ENCODE results near the gene MYBPC1.
A peak's percentile ranks its signal among the peaks of the same experiment; 100 is the strongest.

The MYBPC1 gene

DNA sequence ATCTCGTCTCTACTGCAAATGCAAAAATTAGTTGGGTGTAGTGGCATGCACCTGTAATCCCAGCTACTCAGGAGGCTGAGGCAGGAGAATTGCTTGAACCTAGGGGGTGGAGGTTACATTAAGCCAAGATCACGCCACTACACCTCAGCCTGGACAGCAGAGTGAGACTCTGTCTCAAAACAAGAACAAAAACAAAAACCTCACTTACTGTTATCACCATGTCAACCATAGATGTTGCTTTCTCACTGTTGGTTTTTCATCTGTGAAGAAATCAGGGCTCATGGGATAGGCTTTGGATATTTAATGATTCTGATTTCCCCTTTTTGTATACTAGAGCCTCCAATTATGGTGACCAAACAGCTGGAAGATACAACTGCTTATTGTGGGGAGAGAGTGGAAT, 52.9 kb downstream of the MYBPC1 start:
- ChIA-PET CTCF (interaction anchor here (0.7 kb wide), 1 partner anchor 126 kb away, joined by 3 read pairs; no protein-coding TSS in a partner anchor), POLR2A (no interaction called here)
- no peaks in the 10 kb centered on the region for H3K9me3 ChIP-seq (ENCODE audit: control insufficient read depth, insufficient read depth, low read depth, low read length)
- no peaks in the 10 kb centered on the region for H3K36me3 ChIP-seq (ENCODE audit: control insufficient read depth in 2 of 2, insufficient read depth in 1 of 2, low read length in 2 of 2)
- no peak overlapping the region for H3K27ac ChIP-seq (ENCODE audit: extremely low read depth, low read depth, low read length)
- TF ChIP-seq ZNF354C (tag by site-specific recombination; IDR thresholded peaks at IDR 0.05; ENCODE audit: borderline replicate concordance, low read depth) (no peak), ZNF670 (tag by site-specific recombination; IDR thresholded peaks at IDR 0.05; ENCODE audit: low read depth) (no peak), MEIS1 (CRISPR knock-in tag; IDR thresholded peaks at IDR 0.05; ENCODE audit: borderline replicate concordance) (no peak), SP3 (tag by site-specific recombination; IDR thresholded peaks at IDR 0.05) (no peak), ZNF600 (tag by site-specific recombination; IDR thresholded peaks at IDR 0.05) (no peak)
- TF ChIP-seq, protein P1, sequence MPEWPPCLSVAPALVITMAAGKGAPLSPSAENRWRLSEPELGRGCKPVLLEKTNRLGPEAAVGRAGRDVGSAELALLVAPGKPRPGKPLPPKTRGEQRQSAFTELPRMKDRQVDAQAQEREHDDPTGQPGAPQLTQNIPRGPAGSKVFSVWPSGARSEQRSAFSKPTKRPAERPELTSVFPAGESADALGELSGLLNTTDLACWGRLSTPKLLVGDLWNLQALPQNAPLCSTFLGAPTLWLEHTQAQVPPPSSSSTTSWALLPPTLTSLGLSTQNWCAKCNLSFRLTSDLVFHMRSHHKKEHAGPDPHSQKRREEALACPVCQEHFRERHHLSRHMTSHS (tag by site-specific recombination; IDR thresholded peaks at IDR 0.05): no peak
- no peak overlapping the region for H3K4me3 ChIP-seq (ENCODE audit: low read depth, low read length)
- no peaks in the 10 kb centered on the region for H3K4me1 ChIP-seq (ENCODE audit: control insufficient read depth, insufficient read depth, low read length)

DNA sequence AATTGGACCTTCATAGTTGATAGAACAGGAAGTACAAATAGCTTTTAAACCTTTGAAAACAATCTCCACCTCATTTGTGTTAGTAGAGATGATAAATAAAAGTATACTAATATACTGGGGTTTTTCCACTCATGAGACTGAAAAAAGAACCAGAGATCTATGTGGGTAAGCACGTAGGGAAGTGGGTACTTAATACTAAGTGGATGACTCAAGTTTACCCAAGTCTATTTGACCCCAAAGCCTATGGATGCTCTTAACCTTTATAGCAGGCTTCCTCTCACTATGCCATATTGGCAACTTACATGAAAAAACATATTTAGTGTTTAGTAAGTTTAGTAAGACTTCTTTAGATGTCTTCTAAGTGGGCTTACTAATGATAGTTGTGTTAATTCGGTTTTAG, 53.4 kb downstream of the MYBPC1 start:
- TF ChIP-seq YY1 (tag by site-specific recombination; IDR thresholded peaks at IDR 0.05): no peak
- no peak for TF ChIP-seq FEZF1 (tag by site-specific recombination; IDR thresholded peaks at IDR 0.05)
- TF ChIP-seq ZNF660 (tag by site-specific recombination; IDR thresholded peaks at IDR 0.05): no peak
- Histone ChIP-seq H3K9me3 (ENCODE audit: control insufficient read depth, insufficient read depth, low read depth, low read length) (no peaks in the 10 kb centered on the region), H3K36me3 (ENCODE audit: control insufficient read depth in 2 of 2, insufficient read depth in 1 of 2, low read length in 2 of 2) (no peaks in the 10 kb centered on the region), H3K4me1 (ENCODE audit: control insufficient read depth, insufficient read depth, low read length) (no peaks in the 10 kb centered on the region), H3K27ac (ENCODE audit: extremely low read depth, low read depth, low read length) (no peak overlapping the region), H3K4me3 (ENCODE audit: low read depth, low read length) (no peak overlapping the region)
- POLR2A ChIA-PET: no interaction called here
- CTCF ChIA-PET: interaction anchor here (0.7 kb wide), 1 partner anchor 125 kb away, joined by 3 read pairs; no protein-coding TSS in a partner anchor

DNA sequence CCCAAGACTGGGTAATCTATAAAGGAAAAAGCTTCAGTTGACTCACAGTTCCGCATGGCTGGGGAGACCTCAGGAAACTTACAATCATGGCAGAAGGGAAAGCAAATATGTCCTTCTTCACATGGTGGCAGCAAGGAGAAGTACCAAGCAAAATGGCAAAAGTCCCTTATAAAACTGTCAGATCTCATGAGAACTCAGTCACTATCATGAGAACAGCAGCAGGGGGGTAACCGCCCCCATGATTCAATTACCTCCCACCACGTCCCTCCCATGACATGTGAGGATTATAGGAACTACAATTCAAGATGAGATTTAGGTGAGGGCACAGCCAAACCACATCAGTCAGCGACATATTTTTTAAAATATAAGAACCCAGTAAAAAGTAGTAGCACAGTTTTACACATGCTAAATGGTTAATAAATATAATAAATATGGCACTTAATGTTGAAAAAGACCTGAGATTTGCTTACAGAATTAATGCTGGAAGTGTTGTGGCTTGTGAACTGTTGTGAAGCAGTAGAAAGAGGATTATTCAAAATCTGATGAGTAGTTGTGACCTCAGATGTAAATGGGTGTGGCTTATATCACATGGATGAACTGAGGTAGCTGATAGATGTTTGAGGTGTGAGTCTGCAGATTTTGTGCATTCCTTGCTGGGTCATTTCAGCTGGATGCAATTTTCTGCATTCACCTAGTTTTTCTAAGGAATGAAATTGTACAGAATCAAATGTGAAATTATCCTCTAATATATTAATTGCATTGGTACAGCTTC, 55.8 kb downstream of the MYBPC1 start:
- Histone ChIP-seq H3K4me3 (ENCODE audit: low read depth, low read length) (no peak overlapping the region), H3K27ac (ENCODE audit: extremely low read depth, low read depth, low read length) (no peak overlapping the region), H3K9me3 (ENCODE audit: control insufficient read depth, insufficient read depth, low read depth, low read length) (no peaks in the 10 kb centered on the region), H3K36me3 (ENCODE audit: control insufficient read depth in 2 of 2, insufficient read depth in 1 of 2, low read length in 2 of 2) (no peaks in the 10 kb centered on the region), H3K4me1 (ENCODE audit: control insufficient read depth, insufficient read depth, low read length) (no peaks in the 10 kb centered on the region)
- ChIA-PET POLR2A (no interaction called here), CTCF (no interaction called here)
- TF ChIP-seq ZNF221 (tag by site-specific recombination; IDR thresholded peaks at IDR 0.05; ENCODE audit: borderline replicate concordance) (no peak), ZBTB1 (tag by site-specific recombination; IDR thresholded peaks at IDR 0.05) (no peak), ZFHX2 (tag by site-specific recombination; conservative IDR thresholded peaks at IDR 0.05) (peak; percentile 12; the same call in 1 of the 2 replicates), EGR2 (tag by site-specific recombination; IDR thresholded peaks at IDR 0.05; ENCODE audit: low read depth) (0 out of 2 replicates have a peak, but pooled peaks have one; percentile 38), ZNF548 (tag by site-specific recombination; IDR thresholded peaks at IDR 0.05) (no peak)

DNA sequence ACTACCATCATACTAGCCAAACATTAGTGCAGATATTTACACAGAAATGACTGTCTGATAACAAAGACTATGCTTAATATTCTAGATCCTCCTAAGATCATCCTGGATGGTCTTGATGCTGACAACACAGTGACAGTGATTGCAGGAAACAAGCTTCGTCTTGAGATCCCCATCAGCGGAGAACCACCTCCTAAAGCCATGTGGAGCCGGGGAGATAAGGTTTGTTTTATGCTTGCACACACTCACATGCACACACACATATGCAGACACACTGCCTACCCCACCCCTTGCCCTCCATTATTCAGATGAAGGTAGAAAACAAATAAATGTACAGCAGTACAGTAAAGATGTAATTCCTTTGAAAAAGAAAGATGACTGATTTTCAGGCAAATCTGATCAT, 58.3 kb downstream of the MYBPC1 start:
- Histone ChIP-seq H3K9me3 (ENCODE audit: control insufficient read depth, insufficient read depth, low read depth, low read length) (no peaks in the 10 kb centered on the region), H3K4me1 (ENCODE audit: control insufficient read depth, insufficient read depth, low read length) (no peaks in the 10 kb centered on the region), H3K36me3 (ENCODE audit: control insufficient read depth in 2 of 2, insufficient read depth in 1 of 2, low read length in 2 of 2) (no peaks in the 10 kb centered on the region), H3K4me3 (ENCODE audit: low read depth, low read length) (no peak overlapping the region), H3K27ac (ENCODE audit: extremely low read depth, low read depth, low read length) (no peak overlapping the region)
- CTCF ChIA-PET: no interaction called here
- POLR2A ChIA-PET: no interaction called here
- TF ChIP-seq SETDB1 (IDR thresholded peaks at IDR 0.05; ENCODE audit: insufficient read length, low read length): no peak
- TF ChIP-seq, protein P2, sequence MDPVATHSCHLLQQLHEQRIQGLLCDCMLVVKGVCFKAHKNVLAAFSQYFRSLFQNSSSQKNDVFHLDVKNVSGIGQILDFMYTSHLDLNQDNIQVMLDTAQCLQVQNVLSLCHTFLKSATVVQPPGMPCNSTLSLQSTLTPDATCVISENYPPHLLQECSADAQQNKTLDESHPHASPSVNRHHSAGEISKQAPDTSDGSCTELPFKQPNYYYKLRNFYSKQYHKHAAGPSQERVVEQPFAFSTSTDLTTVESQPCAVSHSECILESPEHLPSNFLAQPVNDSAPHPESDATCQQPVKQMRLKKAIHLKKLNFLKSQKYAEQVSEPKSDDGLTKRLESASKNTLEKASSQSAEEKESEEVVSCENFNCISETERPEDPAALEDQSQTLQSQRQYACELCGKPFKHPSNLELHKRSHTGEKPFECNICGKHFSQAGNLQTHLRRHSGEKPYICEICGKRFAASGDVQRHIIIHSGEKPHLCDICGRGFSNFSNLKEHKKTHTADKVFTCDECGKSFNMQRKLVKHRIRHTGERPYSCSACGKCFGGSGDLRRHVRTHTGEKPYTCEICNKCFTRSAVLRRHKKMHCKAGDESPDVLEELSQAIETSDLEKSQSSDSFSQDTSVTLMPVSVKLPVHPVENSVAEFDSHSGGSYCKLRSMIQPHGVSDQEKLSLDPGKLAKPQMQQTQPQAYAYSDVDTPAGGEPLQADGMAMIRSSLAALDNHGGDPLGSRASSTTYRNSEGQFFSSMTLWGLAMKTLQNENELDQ (tag by site-specific recombination; IDR thresholded peaks at IDR 0.05; ENCODE audit: low read depth): no peak
- TF ChIP-seq ZNF157 (tag by site-specific recombination; IDR thresholded peaks at IDR 0.05): no peak
- TF ChIP-seq ZNF670 (tag by site-specific recombination; IDR thresholded peaks at IDR 0.05; ENCODE audit: low read depth): no peak
- TF ChIP-seq ZBTB1 (tag by site-specific recombination; IDR thresholded peaks at IDR 0.05): no peak
- TF ChIP-seq ZNF677 (tag by site-specific recombination; IDR thresholded peaks at IDR 0.05): no peak
- no peak for TF ChIP-seq GLI2 (tag by site-specific recombination; IDR thresholded peaks at IDR 0.05; ENCODE audit: borderline replicate concordance, low read depth)
- TF ChIP-seq ZNF555 (tag by site-specific recombination; conservative IDR thresholded peaks at IDR 0.05): no peak
- no peak for TF ChIP-seq ZNF664 (tag by site-specific recombination; IDR thresholded peaks at IDR 0.05)
- no peak for TF ChIP-seq ZNF48 (tag by site-specific recombination; IDR thresholded peaks at IDR 0.05)
- TF ChIP-seq ZNF510 (tag by site-specific recombination; IDR thresholded peaks at IDR 0.05; ENCODE audit: insufficient replicate concordance): no peak

All from HEK293 (cell line).